Activated CD4-positive, alpha-beta T cell treated with anti-CD3 and anti-CD28 coated beads, Interleukin-2, amount 10 ng/mL, durations not matched to agents 24 days and 14 days (primary cell): ENCODE data around the gene SPACA4. TPM values are rescaled to one million over a fixed set of nuclear protein-coding genes. Genes with fewer than 3 reads are reported as not detected.

Source experiments
- DNase-seq: peaks from one replicate; pipeline ENCODE4 v3.0.0; 2022
- H3K27ac Mint-ChIP-seq: one replicate; pipeline ENCODE4 v1.8.0; 2022; ENCODE audit warnings: mild to moderate bottlenecking, mixed read lengths
- H3K27me3 Mint-ChIP-seq: one replicate; pipeline ENCODE4 v1.8.0; 2022; ENCODE audit warnings: mixed read lengths
- H3K36me3 Mint-ChIP-seq: one replicate; pipeline ENCODE4 v1.8.0; 2022; ENCODE audit warnings: low read depth, mild to moderate bottlenecking, mixed read lengths
- H3K4me1 Mint-ChIP-seq: one replicate; pipeline ENCODE4 v1.8.0; 2021; ENCODE audit warnings: mixed read lengths
- H3K4me3 Mint-ChIP-seq: one replicate; pipeline ENCODE4 v1.8.0; 2022; ENCODE audit warnings: mild to moderate bottlenecking, moderate library complexity, mixed read lengths
- H3K9me3 Mint-ChIP-seq: one replicate; pipeline ENCODE4 v1.8.0; 2021; ENCODE audit warnings: mixed read lengths
- intact Hi-C: fragments of 100-400 bp; cut with micrococcal nuclease; formaldehyde crosslinking; loops from one replicate; pipeline ENCODE4 v1.15.1; 2023
- total RNA-seq: library from RNA; stranded (reverse); gene quantifications from 2 replicates; pipeline ENCODE4 v1.2.3, GENCODE V29; 2022

The SPACA4 gene
- total RNA-seq, 1 donor from 2014 or later: not detected

DNA sequence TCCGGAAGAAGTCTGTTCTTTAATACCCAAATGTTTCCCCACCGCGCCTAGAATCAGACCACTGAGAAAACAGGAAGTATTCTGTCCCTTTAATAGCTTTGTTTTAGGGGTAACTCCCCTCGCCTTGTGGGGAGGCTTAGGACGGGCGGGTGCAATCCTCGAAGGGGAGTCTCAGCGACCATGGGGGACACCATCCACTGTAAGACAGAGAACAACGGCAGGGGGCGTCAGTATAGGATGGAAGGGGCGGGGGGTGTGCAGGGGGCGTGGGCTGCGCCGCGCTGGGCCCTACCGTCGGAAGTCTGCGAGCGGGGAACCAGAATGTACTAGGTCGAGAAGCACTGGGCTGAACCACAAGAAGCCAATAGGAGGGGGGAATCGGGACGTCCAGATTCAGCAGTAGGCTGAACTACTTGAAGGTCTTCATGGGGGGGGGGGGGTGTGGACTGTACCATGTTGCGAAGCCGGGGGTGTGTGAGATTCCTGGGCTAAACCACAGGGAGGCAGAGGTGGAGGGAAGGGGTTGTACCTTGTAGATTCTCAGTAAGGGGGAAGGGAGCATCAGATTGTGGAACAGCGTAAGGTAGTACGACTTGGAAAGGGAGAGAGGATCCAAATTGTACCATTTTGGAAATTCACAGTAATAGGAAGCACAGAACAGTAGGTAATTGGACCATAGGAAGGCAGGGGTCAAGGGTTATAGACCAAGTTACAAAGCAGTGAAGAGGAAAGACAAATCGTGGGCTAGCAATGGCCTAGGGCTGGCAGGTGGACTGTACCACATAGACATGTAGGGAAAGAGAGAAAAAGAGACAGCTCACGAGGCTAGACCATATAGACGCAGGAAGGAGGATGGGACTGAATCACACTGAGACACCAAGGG is 31.6 kb downstream of the SPACA4 start:
- Mint-ChIP-seq H3K27ac (peak overlapping the region; percentile 99), H3K27me3 (peaks cover 2% of the 10 kb centered on the region), H3K9me3 (no peaks in the 10 kb centered on the region), H3K4me1 (peaks cover 35% of the 10 kb centered on the region), H3K36me3 (peaks cover 2% of the 10 kb centered on the region), H3K4me3 (peak overlapping the region; percentile 86)
- peak; percentile 94 for DNase-seq
- intact Hi-C loops: loop anchor here (1.0 to 10.0 kb wide), 10 partner anchors 8 to 1239 kb away; partner anchors contain the start of genes AKT1S1, ALDH16A1, BCL2L12 and C19orf73

DNA sequence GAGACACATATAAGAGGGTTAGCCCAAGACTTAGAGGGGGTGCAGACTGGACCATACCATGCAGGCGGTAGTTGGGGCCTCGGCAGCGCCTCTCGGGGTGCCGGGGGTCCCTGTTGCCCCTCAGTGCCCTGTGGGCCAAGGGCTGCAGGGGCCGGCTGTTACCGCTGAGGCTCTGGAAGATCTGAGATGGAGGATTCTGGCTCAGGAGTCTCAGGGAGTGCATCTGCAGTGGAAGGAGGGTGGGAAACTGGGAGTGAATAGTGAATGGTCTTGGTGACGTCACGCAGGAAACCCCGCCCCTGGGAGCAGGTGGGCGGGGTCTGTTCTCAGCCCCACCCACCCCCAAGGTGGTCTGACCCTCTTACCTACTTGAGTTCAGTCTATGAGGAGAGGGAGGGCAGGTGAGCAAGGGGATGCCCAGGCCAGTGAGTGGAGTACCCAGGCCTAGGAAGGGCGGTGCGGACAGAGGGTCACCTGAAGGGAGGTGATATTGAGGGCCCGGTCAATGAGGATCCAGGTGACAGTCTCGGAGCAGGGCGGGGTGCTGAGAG is 32.4 kb downstream of the SPACA4 start:
- H3K4me1 Mint-ChIP-seq: peaks cover 35% of the 10 kb centered on the region
- intact Hi-C loops: loop anchor here (1.0 to 10.0 kb wide), 8 partner anchors 20 to 1238 kb away; partner anchors contain the start of genes AKT1S1, ALDH16A1, BCL2L12 and C19orf73
- H3K4me3 Mint-ChIP-seq: peak overlapping the region; percentile 86
- H3K27me3 Mint-ChIP-seq: peaks cover 2% of the 10 kb centered on the region
- H3K27ac Mint-ChIP-seq: peak overlapping the region; percentile 99
- peak; percentile 72 for DNase-seq
- H3K36me3 Mint-ChIP-seq: peaks cover 2% of the 10 kb centered on the region
- no peaks in the 10 kb centered on the region for H3K9me3 Mint-ChIP-seq

DNA sequence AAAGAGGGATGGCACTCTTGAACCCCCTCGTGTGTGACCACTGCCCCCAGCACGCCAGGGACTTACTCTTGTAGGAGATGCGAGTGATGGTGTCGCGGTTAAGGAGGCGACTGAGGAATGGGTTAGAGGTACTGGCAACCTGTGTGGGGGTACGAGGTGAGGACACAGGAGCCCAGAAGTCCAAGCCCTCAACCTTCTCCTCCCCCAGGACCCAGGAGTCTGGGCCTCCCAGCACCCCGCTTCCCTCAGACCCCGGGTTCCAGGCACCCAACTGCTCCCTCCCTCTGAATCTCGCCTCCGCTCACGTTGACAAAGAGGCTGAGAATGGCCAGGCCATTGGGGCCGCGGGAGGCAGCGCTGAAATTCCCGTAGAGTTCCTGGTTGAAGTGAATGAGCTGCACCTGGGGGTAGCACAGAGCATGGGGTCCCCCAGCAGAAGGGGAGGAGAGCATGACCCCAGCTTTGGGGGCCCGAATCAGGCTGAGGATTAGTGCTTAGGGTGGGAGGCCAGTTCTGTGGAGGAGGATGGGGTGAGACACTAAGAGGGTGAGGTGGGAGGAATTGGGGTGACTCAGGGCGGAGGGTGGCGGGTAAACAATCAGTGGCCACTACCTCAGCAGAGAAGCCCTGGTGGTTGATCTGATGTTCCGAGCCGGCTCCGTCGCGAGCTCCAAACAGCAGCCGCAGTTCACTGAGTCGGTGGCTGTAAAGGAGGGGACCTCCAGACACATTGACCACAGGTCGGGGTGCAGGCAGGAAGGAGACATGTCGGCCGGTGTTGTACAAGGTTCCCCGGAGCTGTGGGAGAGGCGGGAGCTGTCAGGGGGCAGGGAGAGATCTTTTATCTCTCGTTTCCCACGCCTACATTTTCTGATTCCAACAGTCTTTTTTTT is 33.2 kb downstream of the SPACA4 start:
- peaks cover 2% of the 10 kb centered on the region for H3K36me3 Mint-ChIP-seq
- peaks cover 36% of the 10 kb centered on the region for H3K4me1 Mint-ChIP-seq
- DNase-seq: peak; percentile 64
- no peak overlapping the region for H3K4me3 Mint-ChIP-seq
- peaks cover 2% of the 10 kb centered on the region for H3K27me3 Mint-ChIP-seq
- intact Hi-C loops: loop anchor here (5.0 to 10.0 kb wide), 7 partner anchors 307 to 1238 kb away; partner anchors contain the start of genes AKT1S1, ALDH16A1, BCL2L12 and C19orf73
- no peaks in the 10 kb centered on the region for H3K9me3 Mint-ChIP-seq
- peak overlapping the region; percentile 77 for H3K27ac Mint-ChIP-seq

DNA sequence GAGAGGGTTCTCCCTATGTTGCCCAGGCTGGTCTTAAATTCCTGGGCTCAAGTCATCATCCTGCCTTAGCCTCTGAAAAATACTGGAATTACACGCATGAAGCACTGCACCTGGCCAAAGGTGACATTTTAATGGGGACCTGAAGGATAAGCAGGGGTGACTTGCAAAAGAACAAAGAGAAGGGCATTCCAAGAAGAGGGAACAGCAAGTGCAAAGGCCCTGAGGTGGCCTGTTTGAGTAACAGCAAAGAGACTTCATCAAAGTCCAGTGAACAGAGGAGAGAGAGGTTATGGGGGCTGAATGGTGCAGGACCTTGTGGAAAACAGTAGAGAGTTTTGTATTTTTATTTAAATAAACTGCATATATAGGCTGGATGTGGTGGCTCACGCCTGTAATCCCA is 35.3 kb downstream of the SPACA4 start:
- H3K4me3 Mint-ChIP-seq: no peak overlapping the region
- intact Hi-C loops: no loop called here
- peaks cover 40% of the 10 kb centered on the region for H3K4me1 Mint-ChIP-seq
- H3K27ac Mint-ChIP-seq: no peak overlapping the region
- DNase-seq: no peak
- H3K9me3 Mint-ChIP-seq: no peaks in the 10 kb centered on the region
- peaks cover 2% of the 10 kb centered on the region for H3K27me3 Mint-ChIP-seq
- peaks cover 2% of the 10 kb centered on the region for H3K36me3 Mint-ChIP-seq

DNA sequence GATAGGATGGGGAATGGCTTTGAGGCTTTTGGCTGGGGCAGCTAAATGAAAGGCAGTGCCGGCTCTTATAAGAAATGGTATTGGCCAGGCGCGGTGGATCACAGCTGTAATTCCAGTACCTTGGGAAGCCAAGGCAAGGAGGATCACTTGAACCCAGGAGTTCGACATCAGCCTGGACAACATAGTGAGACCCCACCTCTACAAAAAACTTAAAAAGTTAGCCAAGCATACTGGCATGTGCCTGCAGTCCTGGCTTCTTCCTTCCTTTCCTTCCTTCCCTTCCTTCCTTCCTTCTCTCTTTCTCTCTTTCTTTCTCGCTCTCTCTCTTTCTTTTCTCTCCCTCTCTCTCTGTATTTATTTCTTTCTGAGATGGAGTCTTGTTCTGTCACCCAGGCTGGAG is 36.3 kb downstream of the SPACA4 start:
- Mint-ChIP-seq H3K9me3 (no peaks in the 10 kb centered on the region), H3K27me3 (peaks cover 2% of the 10 kb centered on the region), H3K4me3 (no peak overlapping the region), H3K4me1 (peaks cover 38% of the 10 kb centered on the region), H3K36me3 (peaks cover 2% of the 10 kb centered on the region), H3K27ac (no peak overlapping the region)
- DNase-seq: no peak
- intact Hi-C loops: no loop called here

DNA sequence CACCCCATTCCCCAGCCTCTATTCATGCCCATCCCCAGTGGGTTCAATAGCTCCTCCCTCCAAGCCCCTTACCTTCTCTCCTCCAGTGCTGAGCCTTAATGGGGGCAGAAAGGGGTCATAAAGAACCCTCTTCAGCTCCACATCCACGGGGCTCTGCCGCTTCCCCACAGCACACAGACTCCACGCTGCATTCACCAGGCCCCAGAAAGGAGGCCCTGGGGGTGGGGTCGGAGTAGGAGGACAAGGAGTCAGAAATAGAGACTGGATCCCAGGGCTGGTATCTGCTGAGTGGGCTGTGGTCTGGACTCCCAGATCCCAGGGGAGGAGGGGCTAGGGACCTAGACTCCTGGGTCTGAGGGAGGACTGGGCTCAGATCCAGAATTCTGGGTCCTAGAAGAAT is 37.8 kb downstream of the SPACA4 start:
- H3K27ac Mint-ChIP-seq: no peak overlapping the region
- intact Hi-C loops: no loop called here
- no peaks in the 10 kb centered on the region for H3K36me3 Mint-ChIP-seq
- H3K4me3 Mint-ChIP-seq: peak overlapping the region; percentile 96
- no peak for DNase-seq
- no peaks in the 10 kb centered on the region for H3K9me3 Mint-ChIP-seq
- peaks cover 30% of the 10 kb centered on the region for H3K4me1 Mint-ChIP-seq
- peaks cover 2% of the 10 kb centered on the region for H3K27me3 Mint-ChIP-seq

DNA sequence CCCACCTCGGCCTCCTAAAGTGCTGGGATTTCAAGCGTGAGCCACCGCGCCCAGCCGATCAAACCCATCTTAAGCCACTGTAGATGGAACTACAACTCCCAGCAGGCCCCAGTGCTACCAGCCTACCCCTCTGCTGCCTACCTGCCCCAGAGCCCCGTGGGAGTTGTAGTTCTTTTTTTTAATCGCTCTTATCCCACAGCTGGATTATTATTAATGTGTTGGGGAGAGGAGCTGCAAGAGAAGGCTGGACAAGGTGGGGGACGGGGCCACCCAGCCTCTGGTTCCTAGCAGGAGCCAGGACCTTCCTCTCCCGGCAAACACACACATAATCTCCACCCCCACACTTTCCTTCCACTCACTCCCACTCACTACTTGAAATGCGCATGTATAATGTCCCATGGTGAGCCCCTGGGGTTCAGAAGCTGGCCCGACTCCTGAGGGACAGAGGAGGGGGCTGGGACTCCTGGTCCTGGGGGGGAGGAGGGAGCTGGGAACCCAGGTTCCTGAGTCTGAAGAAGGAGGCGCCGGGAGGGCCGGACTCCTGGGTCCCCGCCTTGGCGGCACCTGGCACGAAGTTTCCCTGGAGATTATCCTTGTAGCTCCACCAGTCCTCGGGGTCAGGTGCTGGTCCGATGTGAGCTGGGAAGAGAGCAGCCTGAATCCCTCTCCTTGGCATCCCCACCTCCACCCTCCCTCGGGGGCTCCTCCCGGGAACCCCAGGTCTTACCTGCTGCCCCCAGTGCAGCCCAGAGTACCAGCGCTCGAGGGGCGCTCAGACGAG is 38.5 kb downstream of the SPACA4 start:
- Mint-ChIP-seq H3K36me3 (no peaks in the 10 kb centered on the region), H3K4me3 (peak overlapping the region; percentile 96), H3K9me3 (no peaks in the 10 kb centered on the region), H3K27ac (peak overlapping the region; percentile 65), H3K4me1 (peaks cover 33% of the 10 kb centered on the region), H3K27me3 (peaks cover 2% of the 10 kb centered on the region)
- intact Hi-C loops: loop anchor here (5.0 kb wide), 2 partner anchors 67 to 227 kb away; partner anchors contain the start of gene PPP1R15A
- peak; percentile 90 for DNase-seq

DNA sequence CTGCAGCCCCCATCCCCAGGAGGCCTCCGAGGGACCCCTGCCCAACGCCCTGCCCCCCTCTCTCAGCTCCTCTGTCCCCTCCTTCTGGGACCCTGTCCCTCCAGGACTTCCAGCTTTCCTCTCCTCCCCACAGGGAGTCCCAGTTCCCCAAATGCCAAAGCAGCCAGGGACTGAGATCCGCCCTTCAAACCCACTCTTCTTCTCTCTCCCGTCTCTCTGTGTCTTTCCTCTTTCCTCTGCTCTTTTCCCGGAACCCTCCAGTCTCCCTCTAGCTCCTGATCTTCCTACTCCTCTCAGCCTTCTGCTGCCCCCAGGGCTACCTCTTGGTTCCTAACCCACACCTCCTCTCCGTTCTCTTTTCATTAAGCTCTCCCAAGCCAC is 39.1 kb downstream of the SPACA4 start:
- Mint-ChIP-seq H3K36me3 (no peaks in the 10 kb centered on the region), H3K9me3 (no peaks in the 10 kb centered on the region)
- intact Hi-C loops: loop anchor here (5.0 kb wide), 2 partner anchors 67 to 227 kb away; partner anchors contain the start of gene PPP1R15A

DNA sequence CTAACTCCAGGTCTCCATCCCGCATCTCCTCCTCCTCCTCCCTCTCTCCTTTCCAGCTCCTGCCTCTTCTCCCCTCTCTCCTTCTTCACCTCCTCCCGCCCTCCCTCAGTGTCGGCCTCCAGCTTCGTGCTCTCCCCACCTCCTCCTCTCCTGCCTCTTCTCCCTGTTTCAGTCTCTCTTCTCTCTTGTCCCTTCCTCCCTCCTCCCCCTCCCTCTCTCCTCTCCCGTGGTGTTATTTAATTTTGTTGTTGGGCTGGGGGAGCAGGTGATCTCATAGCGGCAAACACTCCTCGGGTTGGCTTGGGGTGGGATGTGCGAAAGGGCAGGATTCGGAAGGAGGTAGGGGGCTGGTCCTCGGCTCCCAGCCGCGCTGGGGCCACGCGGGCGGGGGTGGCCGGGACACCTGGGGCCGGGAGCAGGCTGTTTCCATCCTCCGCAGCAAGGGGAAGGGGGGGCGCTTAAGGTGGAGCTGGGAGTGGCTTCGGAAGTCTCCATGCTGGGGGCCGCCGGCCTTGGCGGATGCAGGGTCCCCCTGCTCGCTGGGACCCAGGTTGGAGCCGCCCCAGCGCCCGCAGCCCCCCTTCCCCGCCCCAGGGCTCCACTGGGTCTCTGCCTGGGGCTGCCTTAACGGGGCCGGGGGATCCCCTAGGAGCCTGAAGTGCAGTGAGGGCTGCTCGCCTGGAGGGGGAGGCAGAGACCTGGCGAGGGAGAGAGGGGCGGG is 39.6 kb downstream of the SPACA4 start, which contains the start of gene CA11:
CA11 (minus strand) TSS at position 187 of the 721 bp plus-strand sequence. CDS start 555 bp downstream, outside the sequence.
- H3K36me3 Mint-ChIP-seq: no peaks in the 10 kb centered on the region
- peaks cover 2% of the 10 kb centered on the region for H3K27me3 Mint-ChIP-seq
- intact Hi-C loops: loop anchor here (1.0 to 5.0 kb wide), 8 partner anchors 9 to 226 kb away; partner anchors contain the start of genes DBP and PPP1R15A
- no peaks in the 10 kb centered on the region for H3K9me3 Mint-ChIP-seq
- peak within 1 kb of the TSS; percentile 89 for H3K27ac Mint-ChIP-seq
- H3K4me3 Mint-ChIP-seq: peak within 1 kb of the TSS; percentile 96
- H3K4me1 Mint-ChIP-seq: peaks cover 37% of the 10 kb centered on the region
- DNase-seq: peak; percentile 97

More for the DNA sequence above, 39.1 kb downstream of the SPACA4 start:
- Mint-ChIP-seq H3K4me3 (peak overlapping the region; percentile 96), H3K27ac (peak overlapping the region; percentile 89), H3K4me1 (peaks cover 34% of the 10 kb centered on the region), H3K27me3 (peaks cover 2% of the 10 kb centered on the region)
- peak; percentile 67 for DNase-seq

DNA sequence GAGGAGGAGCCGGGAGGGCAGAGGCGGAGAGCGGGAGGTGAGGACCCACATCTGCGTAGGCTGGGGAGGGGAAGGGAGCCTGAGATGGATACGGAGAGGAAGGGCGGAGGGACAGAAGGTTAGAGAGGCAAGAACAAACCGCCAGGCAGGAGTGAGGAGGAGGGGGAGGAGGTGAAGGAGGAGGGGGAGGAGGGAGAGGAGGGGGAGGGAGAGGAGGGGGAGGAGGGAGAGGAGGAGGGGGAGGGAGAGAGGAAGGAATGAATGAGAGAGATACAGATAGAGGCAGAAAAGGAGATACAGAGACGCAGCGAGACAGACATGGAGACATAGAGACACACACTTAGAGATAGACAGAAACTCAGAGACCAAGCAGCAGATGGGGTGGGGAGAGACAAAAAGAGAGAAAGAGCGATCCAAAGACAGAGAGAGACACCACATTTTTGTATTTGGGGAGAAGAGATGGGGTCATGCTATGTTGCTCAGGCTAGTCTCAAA is 40.2 kb downstream of the SPACA4 start:
- intact Hi-C loops: loop anchor here (1.0 to 5.0 kb wide), 8 partner anchors 9 to 226 kb away; partner anchors contain the start of genes DBP and PPP1R15A
- peak overlapping the region; percentile 73 for H3K27ac Mint-ChIP-seq
- H3K4me3 Mint-ChIP-seq: peak overlapping the region; percentile 96

DNA sequence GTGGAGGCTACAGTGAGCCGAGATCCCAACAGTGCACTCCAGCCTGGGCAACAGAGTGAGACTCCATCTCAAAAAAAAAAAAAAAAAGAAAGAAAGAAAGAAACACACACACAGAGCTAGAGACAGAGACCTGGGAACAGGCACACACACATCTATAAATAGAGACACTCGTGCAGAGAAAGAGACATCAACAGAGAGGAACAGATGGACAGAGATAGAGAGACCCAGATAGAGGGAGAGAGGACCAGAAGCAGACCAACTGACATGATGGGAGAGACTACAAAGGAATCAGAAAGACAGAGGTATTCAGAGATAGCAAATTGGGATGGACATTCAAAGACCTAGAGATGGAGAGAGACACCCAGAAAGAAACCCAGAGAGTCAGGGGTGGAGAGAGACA is 41.6 kb downstream of the SPACA4 start:
- Mint-ChIP-seq H3K36me3 (no peaks in the 10 kb centered on the region), H3K4me3 (peak overlapping the region; percentile 11), H3K4me1 (peaks cover 40% of the 10 kb centered on the region), H3K27me3 (no peaks in the 10 kb centered on the region), H3K9me3 (no peaks in the 10 kb centered on the region), H3K27ac (peak overlapping the region; percentile 9)
- intact Hi-C loops: loop anchor here (5.0 kb wide), 2 partner anchors 64 to 224 kb away; partner anchors contain the start of gene PPP1R15A
- no peak for DNase-seq

More for the DNA sequence above, 40.2 kb downstream of the SPACA4 start:
- H3K4me1 Mint-ChIP-seq: peaks cover 37% of the 10 kb centered on the region
- no peaks in the 10 kb centered on the region for H3K36me3 Mint-ChIP-seq
- DNase-seq: no peak
- H3K27me3 Mint-ChIP-seq: peaks cover 2% of the 10 kb centered on the region
- H3K9me3 Mint-ChIP-seq: no peaks in the 10 kb centered on the region
